Measurements from ENCODE around the gene STS. TPM values are rescaled to one million over a fixed set of nuclear protein-coding genes. Genes with fewer than 3 reads are reported as not detected.

The STS gene
- total and polyA plus RNA-seq, 12 donors: 1.2 to 7.9 (median 5.6) TPM

- Histone ChIP-seq H3K27me3 (no peaks in the 10 kb centered on the region), H3K9me3 (no peaks in the 10 kb centered on the region), H3K4me1 (peaks cover 0 to 26% (median 19%) of the 10 kb centered on the region in 9 donors), H3K27ac (peak overlapping the region in 6 of 10 donors; percentile 22 to 79 (median 63)), H3K4me3 (no peak overlapping the region), H3K36me3 (no peaks in the 10 kb centered on the region)
- 77 to 82% methylated on average over 13 of the region's 13 CpGs for WGBS, 2 donors
- TF ChIP-seq, protein P1, sequence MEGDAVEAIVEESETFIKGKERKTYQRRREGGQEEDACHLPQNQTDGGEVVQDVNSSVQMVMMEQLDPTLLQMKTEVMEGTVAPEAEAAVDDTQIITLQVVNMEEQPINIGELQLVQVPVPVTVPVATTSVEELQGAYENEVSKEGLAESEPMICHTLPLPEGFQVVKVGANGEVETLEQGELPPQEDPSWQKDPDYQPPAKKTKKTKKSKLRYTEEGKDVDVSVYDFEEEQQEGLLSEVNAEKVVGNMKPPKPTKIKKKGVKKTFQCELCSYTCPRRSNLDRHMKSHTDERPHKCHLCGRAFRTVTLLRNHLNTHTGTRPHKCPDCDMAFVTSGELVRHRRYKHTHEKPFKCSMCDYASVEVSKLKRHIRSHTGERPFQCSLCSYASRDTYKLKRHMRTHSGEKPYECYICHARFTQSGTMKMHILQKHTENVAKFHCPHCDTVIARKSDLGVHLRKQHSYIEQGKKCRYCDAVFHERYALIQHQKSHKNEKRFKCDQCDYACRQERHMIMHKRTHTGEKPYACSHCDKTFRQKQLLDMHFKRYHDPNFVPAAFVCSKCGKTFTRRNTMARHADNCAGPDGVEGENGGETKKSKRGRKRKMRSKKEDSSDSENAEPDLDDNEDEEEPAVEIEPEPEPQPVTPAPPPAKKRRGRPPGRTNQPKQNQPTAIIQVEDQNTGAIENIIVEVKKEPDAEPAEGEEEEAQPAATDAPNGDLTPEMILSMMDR (IDR thresholded peaks at IDR 0.05): no peak
- ATAC-seq (peak in 1 of 8 donors; percentile 36), DNase-seq (no peak)
- intact Hi-C loops (cut with DNase I): no loop called here
These were observed 15.9 kb upstream of the STS start for GRCh38 chrX:7131621-7132020.

GRCh38 chrX:7132335-7133049, 15.0 kb upstream of the STS start:
- H3K9me3 ChIP-seq: no peaks in the 10 kb centered on the region
- 74 to 78% methylated on average over 3 of the region's 3 CpGs for WGBS, 2 donors
- no peaks in the 10 kb centered on the region for H3K36me3 ChIP-seq
- TF ChIP-seq, protein P1 (IDR thresholded peaks at IDR 0.05): peak in 7 of 9 donors; percentile 22 to 53 (median 41)
- DNase-seq (peak in 1 of 2 donors; percentile 17), ATAC-seq (peak in 7 of 8 donors; percentile 38 to 85 (median 63))
- H3K4me3 ChIP-seq: no peak overlapping the region
- H3K27ac ChIP-seq: peak overlapping the region in 8 of 10 donors; percentile 12 to 79 (median 71)
- H3K4me1 ChIP-seq: peaks cover 0 to 26% (median 19%) of the 10 kb centered on the region in 9 donors
- intact Hi-C loops (cut with DNase I): no loop called here
- H3K27me3 ChIP-seq: no peaks in the 10 kb centered on the region

DNA sequence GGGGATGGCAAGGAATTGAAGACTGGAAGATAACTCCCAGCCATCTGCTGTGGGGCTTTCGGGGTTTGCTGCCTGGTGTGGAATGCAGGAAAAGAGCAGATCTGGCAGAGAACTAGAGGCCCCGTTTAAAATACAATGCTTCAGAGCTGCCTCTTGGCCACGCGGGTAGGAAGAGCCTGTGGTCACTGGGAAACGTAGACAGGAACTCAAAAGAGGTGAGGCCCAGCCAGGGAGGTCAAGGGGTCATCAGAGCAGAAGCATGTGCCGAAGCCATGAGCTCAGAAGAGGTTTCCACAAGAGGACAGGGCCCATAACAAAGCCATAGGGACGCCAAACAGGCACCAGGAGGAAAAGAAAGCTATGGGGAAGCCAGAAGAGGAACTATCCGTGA, 14.5 kb upstream of the STS start:
- TF ChIP-seq, protein P1 (IDR thresholded peaks at IDR 0.05): no peak
- Histone ChIP-seq H3K36me3 (no peaks in the 10 kb centered on the region), H3K4me3 (no peak overlapping the region), H3K27ac (peak overlapping the region in 7 of 10 donors; percentile 12 to 79 (median 72)), H3K9me3 (no peaks in the 10 kb centered on the region), H3K4me1 (peaks cover 0 to 26% (median 19%) of the 10 kb centered on the region in 9 donors), H3K27me3 (no peaks in the 10 kb centered on the region)
- peak in 7 of 8 donors; percentile 53 to 80 (median 78) for ATAC-seq
- intact Hi-C loops (cut with DNase I): no loop called here
- DNase-seq: peak; percentile 23 to 42
- 29 to 37% methylated on average over 8 of the region's 8 CpGs for WGBS, 2 donors

DNA sequence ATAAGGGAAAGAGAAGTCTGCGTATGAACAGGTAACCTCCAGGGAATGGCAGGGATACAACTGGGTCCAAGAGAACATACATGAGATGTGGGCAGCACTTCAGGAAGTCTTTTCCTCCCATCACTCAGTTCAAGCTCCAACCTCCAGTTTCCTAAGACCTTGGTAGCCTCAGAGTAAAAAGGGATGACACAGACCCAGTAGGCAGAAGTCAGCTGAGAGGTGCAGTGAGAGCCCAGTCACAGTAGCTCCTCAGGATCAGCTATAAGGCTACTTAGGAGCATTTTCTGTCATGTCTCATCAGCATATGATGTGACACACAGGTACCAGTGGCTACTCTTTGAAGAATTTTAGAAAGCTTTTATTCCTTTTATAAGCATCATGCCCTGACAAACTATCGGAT, 12.5 kb upstream of the STS start:
- H3K27me3 ChIP-seq: no peaks in the 10 kb centered on the region
- TF ChIP-seq, protein P1 (IDR thresholded peaks at IDR 0.05): no peak
- no peak for ATAC-seq
- H3K4me3 ChIP-seq: no peak overlapping the region
- H3K27ac ChIP-seq: no peak overlapping the region
- no peaks in the 10 kb centered on the region for H3K9me3 ChIP-seq
- DNase-seq: no peak
- intact Hi-C loops (cut with DNase I): no loop called here
- H3K36me3 ChIP-seq: no peaks in the 10 kb centered on the region
- peaks cover 0 to 26% (median 19%) of the 10 kb centered on the region in 9 donors for H3K4me1 ChIP-seq
- 93 to 98% methylated on average over 2 of the region's 2 CpGs for WGBS, 2 donors

Data from heart right ventricle (tissue), 16 donors.